Endodermal cell (in vitro differentiated cells): ENCODE results near the gene CHSY1. TPM values are rescaled to one million over a fixed set of nuclear protein-coding genes. Genes with fewer than 3 reads are reported as not detected.

Experiments used
- DNase-seq: peaks from one replicate; pipeline ENCODE4 v3.0.0-alpha.2; 2017
- H3K27ac ChIP-seq: 2 replicates; pipeline ENCODE4 v1.5.1; 2013; ENCODE audit warnings: mild to moderate bottlenecking, low read depth, low read length, moderate library complexity
- H3K27me3 ChIP-seq: 2 replicates; pipeline ENCODE4 v1.6.1; 2013; ENCODE audit warnings: mild to moderate bottlenecking, low read length, moderate library complexity; ENCODE audit not compliant: insufficient read depth, control insufficient read depth, poor library complexity, severe bottlenecking
- H3K36me3 ChIP-seq: 2 replicates; pipeline ENCODE4 v1.7.0; 2013; ENCODE audit warnings: mild to moderate bottlenecking, low read length, moderate library complexity; ENCODE audit not compliant: control insufficient read depth, insufficient read depth
- H3K4me1 ChIP-seq: one replicate; pipeline ENCODE4 v1.7.0; 2013; ENCODE audit warnings: low read length; ENCODE audit not compliant: control insufficient read depth, insufficient read depth
- H3K4me3 ChIP-seq: 2 replicates; pipeline ENCODE4 v1.5.1; 2013; ENCODE audit warnings: mild to moderate bottlenecking, low read length, moderate library complexity
- H3K9ac ChIP-seq: 2 replicates; pipeline ENCODE4 v1.6.1; 2013; ENCODE audit warnings: mild to moderate bottlenecking, low read length, moderate library complexity; ENCODE audit not compliant: poor library complexity, severe bottlenecking; ENCODE audit errors: extremely low read depth
- H3K9me3 ChIP-seq: 2 replicates; pipeline ENCODE4 v1.6.1; 2013; ENCODE audit warnings: mild to moderate bottlenecking, low read length, moderate library complexity; ENCODE audit not compliant: control insufficient read depth
- H3K27ac Mint-ChIP-seq: 2 replicates; pipeline ENCODE4 v1.8.0; 2020; ENCODE audit warnings: mixed read lengths
- H3K27me3 Mint-ChIP-seq: 2 replicates; pipeline ENCODE4 v1.8.0; 2021; ENCODE audit warnings: mild to moderate bottlenecking, mixed read lengths; ENCODE audit not compliant: insufficient read depth
- H3K36me3 Mint-ChIP-seq: 2 replicates; pipeline ENCODE4 v1.8.0; 2020; ENCODE audit warnings: low read depth, mixed read lengths
- H3K4me1 Mint-ChIP-seq: 2 replicates; pipeline ENCODE4 v1.8.0; 2020; ENCODE audit warnings: mixed read lengths
- H3K4me3 Mint-ChIP-seq: 2 replicates; pipeline ENCODE4 v1.8.0; 2020; ENCODE audit warnings: mild to moderate bottlenecking, moderate library complexity, mixed read lengths
- H3K9me3 Mint-ChIP-seq: 2 replicates; pipeline ENCODE4 v1.8.0; 2020; ENCODE audit warnings: mild to moderate bottlenecking, mixed read lengths
- WGBS, 2 experiments: methylation state at CpG; one replicate each; pipeline versions ENCODE4 v1.1.5 to v1.1.7; 2013; ENCODE audit warnings: missing lambda C conversion rate in 2 of 2, mixed read lengths in 1 of 2; ENCODE audit not compliant: insufficient coverage in 1 of 2, insufficient read length in 1 of 2; 5-methylcytosine and 5-hydroxymethylcytosine counted together
- total RNA-seq, 2 donors: library from RNA; stranded (reverse); fragmentation: NEBNext Ultra II Directional in 1 of 2; extraction: Animal tissue kit (Norgen Biotek cat#: 25700) in 1 of 2; gene quantifications; 2 replicates in 1 of 2; 3 replicates in 1 of 2; pipeline ENCODE4 v1.2.1, GENCODE V29; 2021
- TF ChIP-seq, protein P1 (sequence below): fragments of 200-600 bp; sonication (generic); conservative IDR thresholded peaks from 2 replicates; pipeline ENCODE4 v1.5.0; 2021; ENCODE audit warnings: antibody characterized with exemption, mild to moderate bottlenecking

The CHSY1 gene
- total RNA-seq, 2 donors from 2014 or later = 33.3 to 39.9 TPM

DNA sequence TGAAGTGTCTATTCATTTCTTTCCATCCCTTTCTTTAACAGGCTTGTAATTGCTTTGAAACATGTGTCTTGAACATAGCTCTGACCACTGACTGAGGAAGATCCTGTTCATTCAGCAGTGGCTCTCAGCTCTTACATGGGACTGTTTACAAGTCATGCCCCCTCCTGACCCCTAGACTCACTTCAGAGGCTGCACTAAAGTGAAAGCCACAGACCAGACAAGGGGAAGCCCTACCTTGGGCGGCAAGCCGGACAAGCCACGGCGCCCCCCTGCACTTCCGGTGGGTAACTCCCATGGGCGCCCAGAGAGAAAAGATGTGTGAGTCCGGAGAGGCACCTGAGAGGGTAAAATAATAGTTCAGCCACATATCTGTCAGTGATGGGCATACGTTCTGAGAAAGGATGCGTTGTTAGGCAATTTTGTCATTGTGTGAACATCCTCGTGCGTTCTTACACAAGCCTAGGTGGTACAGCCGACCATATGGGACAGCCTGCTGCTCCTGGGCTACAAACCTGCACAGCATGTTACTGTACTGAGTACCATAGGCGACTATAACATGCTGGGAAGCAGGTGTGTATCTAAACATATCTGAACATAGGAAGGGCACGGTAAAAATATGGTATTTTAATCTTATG is 116.2 kb downstream of the CHSY1 start:
- Histone ChIP-seq H3K27me3 (no peaks in the 10 kb centered on the region), H3K9ac (no peak overlapping the region), H3K9me3 (no peaks in the 10 kb centered on the region), H3K36me3 (no peaks in the 10 kb centered on the region), H3K4me3 (no peak overlapping the region), H3K27ac (no peak overlapping the region), H3K4me1 (no peaks in the 10 kb centered on the region)
- TF ChIP-seq, protein P1, sequence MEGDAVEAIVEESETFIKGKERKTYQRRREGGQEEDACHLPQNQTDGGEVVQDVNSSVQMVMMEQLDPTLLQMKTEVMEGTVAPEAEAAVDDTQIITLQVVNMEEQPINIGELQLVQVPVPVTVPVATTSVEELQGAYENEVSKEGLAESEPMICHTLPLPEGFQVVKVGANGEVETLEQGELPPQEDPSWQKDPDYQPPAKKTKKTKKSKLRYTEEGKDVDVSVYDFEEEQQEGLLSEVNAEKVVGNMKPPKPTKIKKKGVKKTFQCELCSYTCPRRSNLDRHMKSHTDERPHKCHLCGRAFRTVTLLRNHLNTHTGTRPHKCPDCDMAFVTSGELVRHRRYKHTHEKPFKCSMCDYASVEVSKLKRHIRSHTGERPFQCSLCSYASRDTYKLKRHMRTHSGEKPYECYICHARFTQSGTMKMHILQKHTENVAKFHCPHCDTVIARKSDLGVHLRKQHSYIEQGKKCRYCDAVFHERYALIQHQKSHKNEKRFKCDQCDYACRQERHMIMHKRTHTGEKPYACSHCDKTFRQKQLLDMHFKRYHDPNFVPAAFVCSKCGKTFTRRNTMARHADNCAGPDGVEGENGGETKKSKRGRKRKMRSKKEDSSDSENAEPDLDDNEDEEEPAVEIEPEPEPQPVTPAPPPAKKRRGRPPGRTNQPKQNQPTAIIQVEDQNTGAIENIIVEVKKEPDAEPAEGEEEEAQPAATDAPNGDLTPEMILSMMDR = no peak
- H3K27me3 Mint-ChIP-seq = no peaks in the 10 kb centered on the region
- H3K4me1 Mint-ChIP-seq = no peaks in the 10 kb centered on the region
- WGBS, 2 experiments = 92 to 95% methylated on average over 14 of the region's 14 CpGs
- H3K4me3 Mint-ChIP-seq = no peak overlapping the region
- H3K9me3 Mint-ChIP-seq = peaks cover 4% of the 10 kb centered on the region
- H3K27ac Mint-ChIP-seq = no peak overlapping the region
- DNase-seq = no peak
- no peaks in the 10 kb centered on the region for H3K36me3 Mint-ChIP-seq

DNA sequence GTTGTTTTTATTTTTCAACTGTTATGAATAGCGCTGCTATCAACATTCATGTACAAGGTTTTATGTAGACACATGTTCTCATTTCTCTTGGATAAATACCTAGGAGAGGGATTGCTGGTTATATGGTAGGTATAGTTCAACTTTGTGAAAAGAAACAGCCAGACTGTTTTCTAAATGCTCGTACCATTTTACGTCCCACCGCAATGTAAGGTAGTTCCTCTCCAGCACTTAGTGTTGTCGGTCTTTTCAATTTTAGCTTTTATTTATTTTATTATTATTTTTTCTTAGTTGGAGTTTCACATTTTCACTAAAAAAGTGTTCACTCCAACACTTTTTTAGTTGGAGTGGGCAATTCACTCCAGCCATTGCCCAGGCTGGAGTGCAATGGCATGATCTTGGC is 117.1 kb downstream of the CHSY1 start:
- peaks cover 6% of the 10 kb centered on the region for H3K9me3 Mint-ChIP-seq
- no peaks in the 10 kb centered on the region for H3K4me1 ChIP-seq
- H3K36me3 Mint-ChIP-seq = no peaks in the 10 kb centered on the region
- no peak overlapping the region for H3K4me3 ChIP-seq
- H3K4me1 Mint-ChIP-seq = no peaks in the 10 kb centered on the region
- H3K27me3 Mint-ChIP-seq = no peaks in the 10 kb centered on the region
- 100% methylated on average over 1 to 4 of the region's 5 CpGs for WGBS, 2 experiments
- no peaks in the 10 kb centered on the region for H3K9me3 ChIP-seq
- no peak overlapping the region for H3K4me3 Mint-ChIP-seq
- H3K27ac ChIP-seq = no peak overlapping the region
- TF ChIP-seq, protein P1 = no peak
- no peak overlapping the region for H3K27ac Mint-ChIP-seq
- no peak for DNase-seq
- H3K36me3 ChIP-seq = no peaks in the 10 kb centered on the region
- H3K9ac ChIP-seq = no peak overlapping the region
- H3K27me3 ChIP-seq = no peaks in the 10 kb centered on the region

DNA sequence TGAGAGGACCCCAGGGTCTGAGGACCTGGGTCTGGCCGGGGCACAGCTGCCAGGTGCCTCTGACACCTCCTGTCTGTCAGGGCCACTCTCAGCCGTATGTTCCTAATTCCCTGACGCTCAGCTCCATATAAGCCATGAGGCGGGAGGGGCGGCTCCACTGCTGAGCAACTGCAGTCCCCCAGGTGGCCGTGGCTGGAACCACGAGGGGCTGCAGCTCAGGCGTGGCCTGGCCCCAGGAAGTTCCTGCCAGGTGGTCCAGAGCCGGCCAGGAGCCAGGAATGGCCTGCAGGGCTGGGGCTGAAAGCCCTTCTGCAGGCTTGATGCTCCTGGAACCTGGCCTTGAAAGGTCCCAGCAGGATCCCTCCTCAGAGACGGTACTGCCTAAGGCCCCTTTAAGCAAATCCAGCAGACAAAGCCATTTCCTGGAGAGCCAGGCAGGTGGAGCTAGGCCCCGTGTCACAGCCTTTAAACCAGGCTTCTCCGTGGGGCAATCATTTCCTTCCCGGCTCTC is 118.0 kb downstream of the CHSY1 start:
- WGBS, 2 experiments = 88 to 91% methylated on average over 10 to 13 of the region's 13 CpGs
- H3K36me3 ChIP-seq = no peaks in the 10 kb centered on the region
- H3K4me3 Mint-ChIP-seq = no peak overlapping the region
- no peak overlapping the region for H3K27ac Mint-ChIP-seq
- no peaks in the 10 kb centered on the region for H3K27me3 ChIP-seq
- no peaks in the 10 kb centered on the region for H3K9me3 ChIP-seq
- H3K4me3 ChIP-seq = no peak overlapping the region
- no peaks in the 10 kb centered on the region for H3K4me1 Mint-ChIP-seq
- no peaks in the 10 kb centered on the region for H3K27me3 Mint-ChIP-seq
- peaks cover 6% of the 10 kb centered on the region for H3K9me3 Mint-ChIP-seq
- H3K36me3 Mint-ChIP-seq = no peaks in the 10 kb centered on the region
- H3K27ac ChIP-seq = no peak overlapping the region
- H3K4me1 ChIP-seq = no peaks in the 10 kb centered on the region
- TF ChIP-seq, protein P1 = peak; percentile 44
- peak; percentile 70 for DNase-seq
- H3K9ac ChIP-seq = no peak overlapping the region
